HG02870 (cell line): ENCODE data around the gene NUTM2B.
"Not testable (repeated sequence)": the region's sequence is repeated elsewhere in the genome, so short reads cannot be mapped to it uniquely, and the experiment has no call there.

Source experiments
- ATAC-seq: cut with Tn5 transposase; IDR thresholded peaks from one replicate; pipeline ENCODE4 v1.9.1; 2021; ENCODE audit warnings: mild to moderate bottlenecking, moderate library complexity; ENCODE audit not compliant: unreplicated experiment

NUTM2B gene

DNA sequence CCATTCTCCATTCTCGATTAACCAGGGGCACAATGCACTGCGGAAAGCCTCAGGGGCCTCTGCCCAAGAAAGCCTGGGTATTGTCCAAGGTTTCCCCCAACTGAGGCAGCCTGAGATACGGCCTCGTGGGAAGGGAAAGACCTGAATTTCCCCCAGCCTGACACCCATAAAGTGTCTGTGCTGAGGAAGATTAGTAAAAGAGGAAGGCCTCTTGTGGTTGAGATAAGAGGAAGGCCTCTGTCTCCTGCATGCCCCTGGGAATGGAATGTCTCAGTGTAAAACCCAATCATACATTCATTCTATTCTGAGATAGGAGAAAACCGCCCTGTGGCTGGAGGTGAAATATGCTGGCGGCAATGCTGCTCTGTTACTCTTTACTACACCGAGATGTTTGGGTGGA is 41.8 kb downstream of the NUTM2B start:
- not testable (repeated sequence) for ATAC-seq

DNA sequence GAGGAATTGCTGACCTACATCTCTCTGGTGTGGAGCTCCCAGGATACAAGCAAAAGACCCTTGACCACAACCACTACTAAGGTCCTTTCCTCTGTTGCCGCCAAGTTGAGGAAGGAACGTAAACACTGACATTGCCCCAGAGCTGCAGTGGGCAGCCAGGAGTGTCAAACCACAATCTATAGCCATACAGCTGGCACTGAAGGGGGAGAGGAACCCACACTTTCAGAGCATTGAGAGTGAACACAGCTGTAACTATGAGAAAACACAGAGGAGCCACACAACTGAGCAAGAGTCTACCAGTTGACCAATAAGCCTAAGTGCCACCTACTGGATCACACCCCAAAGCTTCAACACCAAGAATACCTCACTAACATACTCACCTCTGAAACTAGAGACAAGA is 45.5 kb downstream of the NUTM2B start:
- not testable (repeated sequence) for ATAC-seq

DNA sequence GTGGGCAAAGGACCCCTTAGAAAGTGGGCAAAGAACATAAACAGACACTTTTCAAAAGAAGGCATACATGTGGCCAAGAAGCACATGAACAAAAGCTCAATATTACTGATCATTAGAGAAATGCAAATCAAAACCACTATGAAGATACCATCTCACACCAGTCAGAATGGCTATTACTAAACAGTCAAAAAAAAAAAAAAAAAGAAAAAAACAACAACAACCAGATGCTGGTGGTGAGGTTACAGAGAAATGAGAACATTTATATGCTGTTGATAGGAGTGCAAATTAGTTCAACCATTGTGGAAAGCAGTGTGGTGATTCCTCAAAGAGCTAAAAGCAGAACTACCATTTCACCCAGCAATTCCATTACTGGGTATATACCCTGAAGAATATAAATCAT is 50.6 kb downstream of the NUTM2B start:
- not testable (repeated sequence) for ATAC-seq

DNA sequence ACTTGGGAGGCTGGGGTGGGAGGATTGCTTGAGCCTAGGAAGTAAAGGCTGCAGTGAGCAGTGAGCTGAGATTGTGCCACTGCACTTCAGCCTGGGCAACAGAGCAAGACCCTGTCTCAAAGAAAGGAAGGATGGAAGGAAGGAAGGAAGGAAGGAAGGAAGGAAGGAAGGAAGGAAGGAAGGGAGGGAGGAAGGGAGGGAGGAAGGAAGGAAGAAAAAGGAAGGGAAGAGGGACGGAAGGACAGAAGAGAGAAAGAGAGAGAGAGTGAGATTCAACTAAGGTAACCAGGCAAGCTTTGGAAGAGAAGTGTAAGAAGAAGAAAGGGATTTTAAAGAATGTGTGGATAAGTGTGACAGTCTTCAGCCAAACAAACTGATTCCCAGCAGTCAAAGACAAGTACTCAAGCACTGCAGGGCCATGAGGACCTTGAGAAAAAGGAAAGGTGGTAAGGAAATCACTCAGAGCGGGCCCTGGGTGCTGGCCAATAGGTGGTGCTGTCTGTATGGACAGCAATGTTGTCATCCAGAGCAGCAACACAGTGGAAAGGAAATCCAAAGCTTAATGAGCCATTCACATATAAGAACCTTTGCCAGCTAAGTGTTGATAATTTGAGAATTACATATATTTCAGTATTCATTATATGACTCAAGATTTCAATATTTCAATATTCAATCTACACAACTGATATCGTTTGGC is 55.4 kb downstream of the NUTM2B start:
- ATAC-seq, result not testable (repeated sequence)
